K562 (cell line): ENCODE results near the gene ACOX1.

ENCODE experiments used
- FOXK2 ChIP-seq, 2 experiments: fragments of 450-650 bp; IDR thresholded peaks in 1 of 2; conservative IDR thresholded peaks in 1 of 2; 2 replicates each; pipeline ENCODE4 v1.6.1; 2016; ENCODE audit warnings: low read depth in 2 of 2, mild to moderate bottlenecking in 1 of 2
- FOXP1 ChIP-seq: sonication (generic); formaldehyde crosslinking; IDR thresholded peaks from 2 replicates; pipeline ENCODE4 v1.8.0; 2022; ENCODE audit warnings: mild to moderate bottlenecking, missing genetic modification reagents
- KLF13 ChIP-seq: fragments of 450-650 bp; IDR thresholded peaks from 2 replicates; pipeline ENCODE4 v1.6.1; 2016; ENCODE audit warnings: missing genetic modification characterization, low read depth, mild to moderate bottlenecking, missing compliant biosample characterization, moderate library complexity, borderline replicate concordance
- MXI1 ChIP-seq: IDR thresholded peaks from 2 replicates; pipeline ENCODE4 v1.6.1; 2011; ENCODE audit warnings: low read depth, mild to moderate bottlenecking, improper control_type of control experiment, low read length
- TF ChIP-seq, protein P1 (sequence below): sonication (generic); formaldehyde crosslinking; IDR thresholded peaks from 2 replicates; pipeline ENCODE4 v1.5.0; 2020; ENCODE audit warnings: missing genetic modification reagents

DNA sequence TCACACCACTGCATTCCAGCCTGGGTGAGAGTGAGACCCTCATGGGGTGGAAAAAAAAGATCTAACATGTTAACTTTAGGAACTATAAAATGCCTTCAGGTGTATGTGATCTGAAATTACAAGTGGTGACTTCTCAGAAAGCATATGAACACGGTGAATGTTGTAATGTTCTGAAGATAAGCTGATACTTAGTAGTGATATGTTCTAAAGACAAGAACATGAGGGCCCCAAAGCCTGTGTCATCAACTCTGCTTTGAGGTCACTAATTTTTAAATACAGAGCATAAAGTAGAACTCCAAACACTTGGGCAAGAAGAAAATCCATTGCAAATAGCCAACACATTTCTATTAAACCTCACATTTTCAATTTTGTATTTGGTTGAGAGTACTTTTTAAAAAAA lies 35.5 kb downstream of the ACOX1 start:
- TF ChIP-seq, protein P1, sequence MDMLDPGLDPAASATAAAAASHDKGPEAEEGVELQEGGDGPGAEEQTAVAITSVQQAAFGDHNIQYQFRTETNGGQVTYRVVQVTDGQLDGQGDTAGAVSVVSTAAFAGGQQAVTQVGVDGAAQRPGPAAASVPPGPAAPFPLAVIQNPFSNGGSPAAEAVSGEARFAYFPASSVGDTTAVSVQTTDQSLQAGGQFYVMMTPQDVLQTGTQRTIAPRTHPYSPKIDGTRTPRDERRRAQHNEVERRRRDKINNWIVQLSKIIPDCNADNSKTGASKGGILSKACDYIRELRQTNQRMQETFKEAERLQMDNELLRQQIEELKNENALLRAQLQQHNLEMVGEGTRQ (CRISPR knock-in tag), result no peak
- TF ChIP-seq MXI1 (no peak), FOXK2 (conservative IDR thresholded peaks at IDR 0.05 in 1 of 2, IDR thresholded peaks at IDR 0.05 in 1 of 2; ENCODE audit: low read depth in 2 of 2) (no peak), KLF13 (tag) (no peak), FOXP1 (CRISPR knock-in tag) (no peak)
